GM21619 (cell line): Measurements from ENCODE around the gene GBP1.
"Not testable (repeated sequence)": the region's sequence is repeated elsewhere in the genome, so short reads cannot be mapped to it uniquely, and the experiment has no call there.

Experiments used
- ATAC-seq: cut with Tn5 transposase; IDR thresholded peaks from one replicate; pipeline ENCODE4 v1.9.1; 2021; ENCODE audit not compliant: unreplicated experiment

GBP1 gene

GRCh38 chr1:89018318-89018717, 46.7 kb downstream of the GBP1 start:
- not testable (repeated sequence) for ATAC-seq

GRCh38 chr1:89008511-89008910, 56.5 kb downstream of the GBP1 start:
- no peak for ATAC-seq

GRCh38 chr1:89005286-89006151, 59.5 kb downstream of the GBP1 start:
- ATAC-seq: no peak
